ENCODE data around the gene GHRH.

The GHRH gene

GRCh38 chr20:37235065-37235464, 26.5 kb downstream of the GHRH start:
- no peak for DNase-seq

GRCh38 chr20:37234254-37234581, 27.4 kb downstream of the GHRH start:
- DNase-seq: no peak

DNA sequence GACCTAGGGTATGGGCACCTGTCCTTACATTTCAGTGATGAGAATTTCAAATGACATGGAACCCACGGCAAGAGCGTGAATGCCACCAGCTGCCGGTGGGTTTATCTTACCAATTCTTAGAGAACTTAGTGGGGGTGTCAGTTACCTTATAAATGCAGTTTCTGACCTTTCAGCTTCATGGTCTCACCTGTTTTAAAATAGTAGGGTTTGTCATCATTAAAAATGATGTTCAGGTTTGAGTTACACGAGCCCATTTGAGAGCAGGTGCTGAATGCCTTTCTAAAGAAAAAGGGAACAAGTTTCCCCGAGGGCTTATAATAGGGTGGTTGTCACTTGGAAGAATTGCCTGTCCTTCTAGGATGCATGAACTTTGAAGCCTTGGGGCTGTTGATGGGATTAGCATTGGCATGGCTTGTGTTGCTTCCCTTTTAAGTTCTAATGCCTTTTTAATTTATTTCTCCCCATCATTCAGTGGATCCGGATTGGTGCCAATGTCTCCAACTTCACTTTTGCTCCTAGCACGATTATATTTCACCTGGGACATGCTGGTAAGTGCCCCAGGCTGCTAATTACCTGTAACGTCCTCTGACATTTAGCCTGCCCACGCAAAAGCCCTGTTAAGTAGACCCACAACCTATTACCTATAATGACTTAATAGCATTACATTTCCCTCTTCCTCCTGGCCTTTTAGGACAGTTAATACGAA, 27.9 kb downstream of the GHRH start:
- DNase-seq: peak; percentile 76

- no peak for DNase-seq
These were observed 29.5 kb downstream of the GHRH start for GRCh38 chr20:37231947-37232630.

DNA sequence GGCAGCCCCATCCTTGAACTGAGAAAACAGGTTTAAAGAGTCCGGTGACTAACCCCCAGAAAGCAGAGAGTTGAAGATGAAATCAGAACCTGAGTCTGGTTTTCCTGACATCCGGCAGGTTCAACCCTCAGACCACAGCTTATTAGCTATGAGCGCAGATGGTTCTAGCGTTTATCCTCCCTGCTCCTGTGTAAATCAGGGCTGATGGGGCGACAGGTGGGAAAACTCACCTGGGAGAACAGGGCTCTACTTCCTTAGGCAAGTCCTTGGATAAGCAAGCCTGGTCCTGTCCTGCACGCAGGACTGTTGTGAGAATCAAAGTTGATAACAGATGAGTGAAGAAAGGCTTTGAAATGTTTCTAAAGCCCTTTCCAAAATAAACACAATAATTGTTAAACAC, 31.4 kb downstream of the GHRH start:
- DNase-seq: no peak

GRCh38 chr20:37229357-37229756, 32.3 kb downstream of the GHRH start:
- DNase-seq: no peak

DNA sequence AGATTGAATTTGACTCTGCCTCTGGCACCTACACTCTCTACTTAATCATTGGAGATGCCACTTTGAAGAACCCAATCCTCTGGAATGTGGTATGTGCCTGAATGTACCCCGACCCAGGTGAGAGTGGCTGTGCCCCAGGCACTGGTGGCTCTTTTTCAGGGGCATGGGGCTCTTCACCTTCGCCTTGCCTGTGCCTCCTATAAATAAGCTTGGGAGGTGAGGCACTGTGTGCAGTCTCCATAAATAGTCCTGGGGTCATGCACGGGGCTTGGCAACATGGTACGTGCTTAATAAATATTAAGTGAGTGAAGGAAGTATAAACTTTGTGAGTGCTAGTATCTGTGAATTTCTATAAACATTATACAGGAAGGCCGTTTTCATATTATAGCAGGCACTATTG, 33.0 kb downstream of the GHRH start:
- DNase-seq: no peak

DNA sequence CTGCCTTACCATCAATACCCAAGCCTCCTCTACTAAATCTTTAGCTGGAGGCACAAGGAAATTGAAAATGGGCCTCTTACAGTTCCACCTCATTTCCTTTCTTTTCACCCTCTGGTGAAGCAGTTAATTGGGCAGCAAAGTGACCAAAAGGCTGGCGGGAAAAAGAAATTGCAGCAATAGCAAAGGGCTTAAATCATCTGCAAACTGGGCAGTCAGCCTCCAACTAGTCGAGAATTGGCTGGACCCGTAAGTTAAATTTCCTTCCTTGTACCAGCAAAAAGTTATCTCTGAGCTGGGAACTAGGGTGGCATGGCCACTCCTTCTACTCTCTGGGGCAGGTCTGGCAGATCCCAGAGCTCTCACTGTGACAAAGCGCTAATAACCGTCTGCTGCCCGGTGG, 33.5 kb downstream of the GHRH start:
- no peak for DNase-seq

- DNase-seq: no peak
These were observed 34.7 kb downstream of the GHRH start for GRCh38 chr20:37226889-37227288.

DNA sequence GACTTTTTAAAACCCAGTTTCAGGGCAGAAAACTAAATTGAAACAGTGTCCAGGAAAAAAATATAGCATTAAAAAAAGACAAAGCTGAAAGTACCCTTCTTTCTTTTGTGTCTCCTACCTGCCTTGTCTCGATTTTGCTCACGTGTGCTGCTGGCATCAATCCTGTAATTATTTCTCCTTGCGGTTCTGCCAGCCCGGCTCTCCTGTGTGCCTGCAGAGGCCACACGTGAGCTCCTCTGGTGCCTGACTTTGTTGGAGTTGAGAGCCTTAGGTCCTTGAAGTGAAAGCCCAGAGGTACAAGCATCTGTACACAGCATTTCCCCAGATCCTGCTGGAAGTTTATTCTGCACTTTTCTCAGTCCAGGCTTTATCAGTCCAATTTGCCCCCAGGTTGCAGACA, 36.5 kb downstream of the GHRH start:
- no peak for DNase-seq

- DNase-seq: no peak
These were observed 38.6 kb downstream of the GHRH start for GRCh38 chr20:37223053-37223452.

GRCh38 chr20:37222086-37222485, 39.5 kb downstream of the GHRH start:
- no peak for DNase-seq

DNA sequence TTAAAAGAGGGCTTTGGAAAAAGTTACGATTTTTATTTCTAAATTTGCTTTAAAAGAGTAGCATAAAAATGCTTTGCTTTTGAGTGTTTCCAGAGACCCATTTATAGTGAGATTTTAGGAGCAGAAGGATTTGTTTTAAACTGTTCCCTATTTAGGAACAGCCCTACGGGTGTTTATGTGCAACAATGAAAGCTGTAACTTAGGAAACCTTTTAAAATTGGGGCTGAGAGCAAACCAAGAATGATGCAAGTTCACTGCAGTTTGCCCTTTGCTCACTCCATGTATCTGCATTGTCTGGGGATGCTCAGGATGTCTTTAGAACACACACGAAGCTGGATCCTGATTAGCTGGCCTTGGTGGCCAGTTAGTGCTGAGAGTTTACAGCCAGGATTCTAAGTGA, 40.9 kb downstream of the GHRH start:
- no peak for DNase-seq

DNA sequence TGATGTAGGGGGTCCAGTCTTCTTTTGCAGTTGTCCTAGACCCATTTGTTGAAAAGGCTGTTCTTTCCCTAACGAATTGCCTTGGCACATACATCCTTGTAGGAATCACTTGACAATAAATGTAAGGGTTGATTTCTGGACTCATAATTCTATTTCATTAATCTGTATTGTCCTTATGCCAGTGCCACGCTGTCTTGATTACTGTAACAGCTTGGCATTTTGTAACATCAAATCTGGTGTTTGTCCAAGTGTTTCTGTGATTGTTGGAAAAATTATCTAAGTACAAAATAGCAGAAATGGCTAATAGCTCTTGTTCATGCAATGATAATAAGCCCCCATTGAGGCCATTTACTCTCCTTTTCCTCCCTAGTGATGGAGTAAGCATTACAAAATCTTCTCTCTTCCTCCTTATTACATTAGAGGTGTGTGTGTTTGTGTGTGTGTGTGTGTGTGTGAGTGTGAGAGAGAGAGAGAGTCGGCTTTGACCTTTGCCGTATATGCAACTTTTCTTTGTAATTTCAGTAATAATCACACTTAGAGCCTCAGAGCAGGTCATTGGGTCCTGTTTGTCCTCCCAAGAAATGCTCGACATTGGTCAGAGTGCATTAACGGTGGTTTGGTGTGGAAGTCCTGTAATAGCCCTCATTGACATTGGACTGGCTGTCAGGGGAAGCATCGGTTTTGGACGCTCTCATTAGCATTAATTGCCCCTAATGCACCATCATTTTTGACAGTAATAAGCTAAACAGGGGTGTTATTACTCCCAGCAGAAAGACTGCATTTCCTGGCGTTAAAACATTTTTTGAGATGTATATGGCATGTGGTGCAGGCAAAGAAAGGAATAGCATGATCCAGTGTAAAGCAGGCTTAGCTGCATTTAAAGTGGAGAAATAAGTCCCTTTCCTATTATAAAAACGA, 41.6 kb downstream of the GHRH start:
- DNase-seq: no peak

- DNase-seq: no peak
These were observed 42.6 kb downstream of the GHRH start for GRCh38 chr20:37218976-37219375.

- no peak for DNase-seq
These were observed 43.2 kb downstream of the GHRH start for GRCh38 chr20:37218441-37218840.

DNA sequence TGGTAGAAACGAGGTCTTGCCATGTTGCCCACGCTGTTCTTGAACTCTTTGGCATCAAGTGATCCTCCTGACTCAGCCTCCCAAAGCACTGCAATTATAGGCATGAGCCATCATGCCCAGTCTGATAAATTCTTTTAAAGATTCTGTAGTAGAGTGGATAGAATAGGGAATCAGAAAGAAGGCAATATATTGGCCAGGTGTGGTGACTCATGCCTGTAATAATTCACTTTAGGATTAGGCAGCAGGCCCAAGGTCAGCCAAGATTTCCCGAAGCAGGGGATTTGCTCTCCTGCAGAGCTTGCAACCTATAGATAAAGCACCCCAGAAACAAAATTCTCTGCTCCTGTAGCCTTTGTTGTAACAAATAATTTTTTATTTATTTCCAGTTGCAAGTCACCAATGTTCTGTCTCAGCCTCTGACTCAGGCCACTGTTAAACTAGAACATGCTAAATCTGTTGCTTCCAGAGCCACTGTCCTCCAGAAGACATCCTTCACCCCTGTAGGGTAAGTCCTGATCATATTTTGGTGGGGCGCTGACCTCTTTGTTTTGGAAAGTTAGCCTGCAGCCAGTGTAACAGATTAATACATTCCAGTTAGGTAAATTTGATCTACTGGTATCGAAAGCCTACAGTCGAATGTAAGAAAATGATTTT, 51.8 kb downstream of the GHRH start:
- DNase-seq: no peak

GRCh38 chr20:37209193-37209592, 52.4 kb downstream of the GHRH start:
- DNase-seq: no peak

GRCh38 chr20:37207171-37207570, 54.4 kb downstream of the GHRH start:
- no peak for DNase-seq

- peak; percentile 69 for DNase-seq
These were observed 55.8 kb downstream of the GHRH start for GRCh38 chr20:37205794-37206193.

DNA sequence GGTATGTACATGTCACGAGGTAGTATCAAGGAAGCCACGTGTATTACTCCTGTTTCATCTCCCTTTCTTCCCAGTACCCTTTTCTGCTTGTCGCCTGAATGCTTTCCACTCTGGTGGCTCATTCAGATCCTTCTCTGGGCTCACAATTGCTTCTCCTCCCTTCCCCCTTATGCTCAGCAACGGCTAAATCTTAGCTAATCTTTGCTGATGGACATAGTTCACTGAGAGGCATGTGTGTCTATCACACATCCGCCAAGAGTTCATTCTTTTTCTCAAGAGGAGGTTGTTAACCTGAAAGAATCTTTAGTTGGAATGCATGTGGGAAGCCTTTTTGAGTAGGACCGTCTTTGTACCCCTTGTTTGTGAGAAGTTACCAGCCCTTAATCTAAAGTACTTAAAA, 56.5 kb downstream of the GHRH start:
- DNase-seq: no peak

- no peak for DNase-seq
These were observed 57.6 kb downstream of the GHRH start for GRCh38 chr20:37204056-37204455.

GRCh38 chr20:37202267-37202943, 59.2 kb downstream of the GHRH start:
- peak; percentile 30 for DNase-seq

All from NCI-H1436 (cell line).